Muscle layer of colon (tissue), 2 donors: ENCODE results near the gene EIF2A.

Experiments
- H3K27ac ChIP-seq: one replicate; pipeline ENCODE4 v1.7.0; 2013; ENCODE audit warnings: low read depth, mild to moderate bottlenecking, low read length, moderate library complexity
- H3K27me3 ChIP-seq, 2 donors: one replicate each; pipeline ENCODE4 v1.7.0; 2013; ENCODE audit warnings: low read length in 2 of 2, mild to moderate bottlenecking in 2 of 2; ENCODE audit not compliant: insufficient read depth in 2 of 2, control insufficient read depth in 1 of 2
- H3K36me3 ChIP-seq: one replicate; pipeline ENCODE4 v1.7.0; 2013; ENCODE audit warnings: mild to moderate bottlenecking, low read length; ENCODE audit not compliant: insufficient read depth
- H3K4me1 ChIP-seq: one replicate; pipeline ENCODE4 v1.7.0; 2013; ENCODE audit warnings: mild to moderate bottlenecking, low read length; ENCODE audit not compliant: insufficient read depth
- H3K4me3 ChIP-seq, 2 donors: one replicate each; pipeline ENCODE4 v1.7.0; 2013; ENCODE audit warnings: low read length in 2 of 2, low read depth in 1 of 2, mild to moderate bottlenecking in 1 of 2, moderate library complexity in 1 of 2
- H3K9ac ChIP-seq: one replicate; pipeline ENCODE4 v1.7.0; 2013; ENCODE audit warnings: low read length
- H3K9me3 ChIP-seq: one replicate; pipeline ENCODE4 v1.7.0; 2013; ENCODE audit warnings: mild to moderate bottlenecking, low read length
- donor health status: abdominal sarcoma.
- donor health status: Adenocarcinoma of cecum.

EIF2A gene

GRCh38 chr3:150544041-150544440, 2.5 kb upstream of the EIF2A start:
- Histone ChIP-seq H3K4me3 (no peak overlapping the region), H3K36me3 (peaks cover 12% of the 10 kb centered on the region), H3K4me1 (peaks cover 41% of the 10 kb centered on the region), H3K9ac (no peak overlapping the region), H3K27me3 (no peaks in the 10 kb centered on the region), H3K27ac (no peak overlapping the region), H3K9me3 (no peaks in the 10 kb centered on the region)

DNA sequence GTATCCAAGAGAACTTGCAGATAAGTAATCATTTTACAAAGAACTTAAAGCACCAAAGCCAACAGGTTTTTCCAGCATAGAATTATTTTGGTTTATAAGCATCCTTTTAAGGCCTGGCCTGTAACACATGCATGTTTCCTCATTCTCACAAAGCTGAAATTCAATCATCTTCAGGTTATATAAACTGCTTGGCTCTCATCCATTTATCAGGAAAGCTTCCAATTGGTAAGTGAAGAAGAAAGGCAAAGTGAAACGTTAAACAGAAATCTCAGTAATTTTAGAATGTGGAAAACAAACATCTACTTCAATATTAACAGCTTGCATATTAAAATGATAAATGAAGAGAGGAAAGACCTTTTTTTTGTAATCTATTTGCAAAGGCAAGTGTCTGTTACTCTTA, 1.9 kb upstream of the EIF2A start:
- peaks cover 12% of the 10 kb centered on the region for H3K36me3 ChIP-seq
- H3K9ac ChIP-seq = peak overlapping the region; percentile 19
- H3K9me3 ChIP-seq = no peaks in the 10 kb centered on the region
- H3K4me3 ChIP-seq = peak overlapping the region; percentile 7 to 59
- peaks cover 41% of the 10 kb centered on the region for H3K4me1 ChIP-seq
- H3K27me3 ChIP-seq = no peaks in the 10 kb centered on the region
- H3K27ac ChIP-seq = peak overlapping the region; percentile 98

GRCh38 chr3:150545419-150546225, 965 bp upstream of the EIF2A start:
- peaks cover 12% of the 10 kb centered on the region for H3K36me3 ChIP-seq
- peak overlapping the region; percentile 98 for H3K27ac ChIP-seq
- H3K27me3 ChIP-seq = no peaks in the 10 kb centered on the region
- H3K9ac ChIP-seq = peak overlapping the region; percentile 45
- H3K4me3 ChIP-seq = peak overlapping the region; percentile 59 to 80
- no peaks in the 10 kb centered on the region for H3K9me3 ChIP-seq
- peaks cover 41% of the 10 kb centered on the region for H3K4me1 ChIP-seq

DNA sequence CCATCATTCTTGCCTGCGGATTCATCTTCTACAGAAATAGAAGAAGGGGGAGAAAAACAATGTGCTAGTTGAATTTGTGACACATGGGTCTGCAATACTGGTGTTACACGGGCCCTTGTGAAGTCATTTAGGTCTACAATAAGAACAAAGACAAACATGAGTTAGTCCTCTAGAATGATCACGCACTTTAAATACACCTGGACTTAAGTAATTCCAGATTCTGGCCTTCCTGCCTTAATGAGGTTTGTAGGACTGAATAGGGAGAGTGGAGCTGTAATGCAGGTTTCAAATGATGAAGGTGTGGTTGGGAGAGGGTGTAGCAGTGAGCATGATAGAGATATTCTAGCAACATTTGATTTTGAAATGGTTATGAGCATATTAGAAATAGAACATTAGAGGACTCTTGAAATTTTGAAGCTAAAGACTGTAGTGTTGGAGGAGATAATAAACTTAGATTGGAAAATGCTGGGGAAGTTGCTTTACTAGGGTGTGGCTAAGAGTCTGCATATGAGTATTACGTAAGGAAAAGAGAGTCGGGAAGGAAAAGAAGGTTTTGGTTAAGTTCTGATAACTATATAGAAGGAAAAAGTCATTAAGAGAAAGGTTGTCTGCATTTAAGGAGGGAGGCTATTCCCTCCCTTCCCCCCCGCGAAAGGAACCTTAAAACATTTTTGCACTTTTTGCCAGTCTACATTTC, 606 bp downstream of the EIF2A start:
- Histone ChIP-seq H3K27me3 (no peaks in the 10 kb centered on the region), H3K4me1 (peaks cover 36% of the 10 kb centered on the region), H3K9me3 (no peaks in the 10 kb centered on the region), H3K4me3 (peak overlapping the region; percentile 51 to 97), H3K9ac (peak overlapping the region; percentile 82), H3K27ac (peak overlapping the region; percentile 98), H3K36me3 (peaks cover 12% of the 10 kb centered on the region)

DNA sequence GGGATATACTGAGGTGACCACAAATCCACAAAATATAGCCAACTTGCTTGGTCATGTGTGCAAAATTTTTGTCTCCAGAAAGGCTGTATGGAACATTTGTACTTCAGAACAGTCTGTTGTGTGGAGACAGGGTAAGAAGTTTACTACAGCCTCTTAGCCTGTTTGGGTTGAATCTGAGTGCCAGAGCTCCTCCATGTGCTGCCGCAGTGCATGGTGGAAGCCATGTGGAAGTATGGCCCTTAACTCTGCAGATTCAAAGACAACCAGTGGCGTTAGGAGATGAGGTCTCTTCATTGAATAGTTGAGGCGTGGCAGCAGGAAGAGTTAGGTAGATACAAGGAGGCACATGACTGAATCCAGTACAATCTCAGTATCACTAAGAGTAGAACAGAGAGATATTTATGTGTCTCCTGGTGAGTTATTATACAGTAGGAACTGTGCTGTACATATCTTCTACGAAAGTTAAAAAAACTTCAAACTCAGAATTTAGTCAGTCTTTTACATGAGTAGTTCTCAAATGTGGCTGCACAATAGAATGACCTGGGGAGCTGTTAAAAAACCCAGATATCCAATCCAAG, 9.4 kb downstream of the EIF2A start:
- no peak overlapping the region for H3K27ac ChIP-seq
- H3K4me1 ChIP-seq = no peaks in the 10 kb centered on the region
- H3K4me3 ChIP-seq = no peak overlapping the region
- H3K9ac ChIP-seq = no peak overlapping the region
- H3K9me3 ChIP-seq = no peaks in the 10 kb centered on the region
- no peaks in the 10 kb centered on the region for H3K27me3 ChIP-seq
- H3K36me3 ChIP-seq = peaks cover 27% of the 10 kb centered on the region

- H3K4me1 ChIP-seq = no peaks in the 10 kb centered on the region
- H3K27me3 ChIP-seq = no peaks in the 10 kb centered on the region
- no peaks in the 10 kb centered on the region for H3K9me3 ChIP-seq
- no peak overlapping the region for H3K27ac ChIP-seq
- peaks cover 27% of the 10 kb centered on the region for H3K36me3 ChIP-seq
- H3K4me3 ChIP-seq = no peak overlapping the region
- H3K9ac ChIP-seq = no peak overlapping the region
These were observed 10.2 kb downstream of the EIF2A start for GRCh38 chr3:150556792-150557191.

DNA sequence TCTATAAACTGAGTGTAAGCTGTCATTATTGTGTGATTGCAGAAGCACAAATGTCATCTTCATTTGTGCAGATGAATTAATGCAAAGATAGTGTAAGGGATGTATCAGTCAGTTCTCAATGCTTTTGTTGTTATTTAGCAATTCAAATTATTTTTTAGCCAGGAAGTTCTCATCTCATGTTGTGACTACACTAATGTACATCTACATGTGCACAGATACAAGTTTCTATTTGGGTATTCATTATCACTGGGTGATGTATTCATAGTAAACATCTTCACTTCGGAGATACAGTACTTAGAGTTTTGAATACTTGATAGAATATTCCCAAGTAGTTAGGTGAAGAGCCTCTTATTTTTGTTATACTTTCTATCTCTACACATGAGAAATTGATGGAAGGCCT, 11.1 kb downstream of the EIF2A start:
- Histone ChIP-seq H3K4me3 (no peak overlapping the region), H3K4me1 (no peaks in the 10 kb centered on the region), H3K27ac (no peak overlapping the region), H3K36me3 (peaks cover 21% of the 10 kb centered on the region), H3K9ac (no peak overlapping the region), H3K9me3 (no peaks in the 10 kb centered on the region), H3K27me3 (no peaks in the 10 kb centered on the region)

GRCh38 chr3:150564243-150564642, 17.7 kb downstream of the EIF2A start:
- no peak overlapping the region for H3K9ac ChIP-seq
- H3K27me3 ChIP-seq = no peaks in the 10 kb centered on the region
- no peaks in the 10 kb centered on the region for H3K4me1 ChIP-seq
- H3K27ac ChIP-seq = no peak overlapping the region
- H3K36me3 ChIP-seq = peaks cover 19% of the 10 kb centered on the region
- H3K9me3 ChIP-seq = no peaks in the 10 kb centered on the region
- H3K4me3 ChIP-seq = no peak overlapping the region

GRCh38 chr3:150567328-150567727, 20.7 kb downstream of the EIF2A start:
- no peaks in the 10 kb centered on the region for H3K9me3 ChIP-seq
- H3K9ac ChIP-seq = no peak overlapping the region
- no peaks in the 10 kb centered on the region for H3K27me3 ChIP-seq
- peaks cover 33% of the 10 kb centered on the region for H3K36me3 ChIP-seq
- H3K27ac ChIP-seq = no peak overlapping the region
- H3K4me1 ChIP-seq = no peaks in the 10 kb centered on the region
- H3K4me3 ChIP-seq = no peak overlapping the region

DNA sequence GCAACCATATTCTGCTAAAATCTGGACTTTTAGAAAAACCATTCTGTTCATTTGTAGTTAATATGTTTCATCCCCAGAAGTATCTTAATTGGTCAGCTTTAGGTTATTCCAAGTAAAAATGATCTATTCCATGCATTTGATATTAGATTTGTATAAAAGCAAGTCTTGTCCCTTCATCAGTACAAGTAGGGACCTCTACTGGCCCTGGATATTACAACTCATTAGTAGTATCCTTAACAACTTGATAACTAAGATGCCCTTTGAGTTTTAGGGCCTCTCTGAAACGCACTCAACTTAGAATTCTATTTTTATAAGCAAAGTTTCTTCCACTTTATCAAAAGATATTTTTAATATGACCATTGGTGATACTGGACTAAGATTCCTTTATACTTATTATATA, 31.3 kb downstream of the EIF2A start:
- no peaks in the 10 kb centered on the region for H3K4me1 ChIP-seq
- peaks cover 18% of the 10 kb centered on the region for H3K36me3 ChIP-seq
- H3K4me3 ChIP-seq = no peak overlapping the region
- H3K9me3 ChIP-seq = no peaks in the 10 kb centered on the region
- no peak overlapping the region for H3K27ac ChIP-seq
- H3K27me3 ChIP-seq = no peaks in the 10 kb centered on the region
- H3K9ac ChIP-seq = no peak overlapping the region

GRCh38 chr3:150581174-150581573, 34.6 kb downstream of the EIF2A start:
- no peak overlapping the region for H3K9ac ChIP-seq
- no peaks in the 10 kb centered on the region for H3K9me3 ChIP-seq
- H3K36me3 ChIP-seq = peaks cover 34% of the 10 kb centered on the region
- H3K27ac ChIP-seq = no peak overlapping the region
- H3K27me3 ChIP-seq = no peaks in the 10 kb centered on the region
- H3K4me3 ChIP-seq = no peak overlapping the region
- H3K4me1 ChIP-seq = no peaks in the 10 kb centered on the region
